Testis (tissue), 3 donors: ENCODE measurements around the gene PLCL2. TPM values are rescaled to one million over a fixed set of nuclear protein-coding genes. Genes with fewer than 3 reads are reported as not detected.
"Not testable (repeated sequence)": the region's sequence is repeated elsewhere in the genome, so short reads cannot be mapped to it uniquely, and the experiment has no call there.

Experiments used
- DNase-seq: peaks from one replicate; pipeline ENCODE4 v3.0.0-alpha.2; 2019
- H3K27ac ChIP-seq, 2 donors: fragments of 200-600 bp; sonication (generic); one replicate each; pipeline ENCODE4 v1.5.1; 2019
- H3K27me3 ChIP-seq: fragments of 200-600 bp; sonication (generic); one replicate; pipeline ENCODE4 v1.5.1; 2019
- H3K36me3 ChIP-seq: fragments of 200-600 bp; sonication (generic); one replicate; pipeline ENCODE4 v1.5.1; 2017; ENCODE audit warnings: low read depth; ENCODE audit errors: missing control alignments
- H3K4me1 ChIP-seq: fragments of 200-600 bp; sonication (generic); one replicate; pipeline ENCODE4 v1.5.1; 2019
- H3K4me3 ChIP-seq, 2 donors: fragments of 200-600 bp; sonication (generic); one replicate each; pipeline ENCODE4 v1.5.1; 2017 to 2019
- H3K9me3 ChIP-seq: fragments of 200-600 bp; sonication (generic); one replicate; pipeline ENCODE4 v1.5.1; 2017
- CTCF ChIP-seq, 3 experiments: fragments of 450-650 bp in 2 of 3; fragments of 200-600 bp in 1 of 3; sonication (generic) in 1 of 3; IDR thresholded peaks; one replicate each; pipeline ENCODE4 v1.5.1; 2016 to 2019; ENCODE audit warnings: antibody characterized with exemption in 3 of 3, mild to moderate bottlenecking in 2 of 3, moderate library complexity in 1 of 3
- POLR2A ChIP-seq: fragments of 450-650 bp; IDR thresholded peaks from one replicate; pipeline ENCODE4 v1.6.1; 2017; ENCODE audit warnings: antibody characterized with exemption, mild to moderate bottlenecking, moderate library complexity
- WGBS, 2 donors: methylation state at CpG; one replicate each; pipeline ENCODE4 v1.1.5; 2018; 5-methylcytosine and 5-hydroxymethylcytosine counted together
- intact Hi-C: fragments of 100-400 bp; cut with DNase I; formaldehyde crosslinking; loops from one replicate; pipeline ENCODE4 v1.15.1; 2023; ENCODE audit warnings: low total_unique reads
- polyA plus RNA-seq: library from polyadenylated mRNA; stranded (reverse); fragments of 350-450 nt; fragmentation: Illumina TruSeq; extraction: RNeasy Lipid Tissue Mini Kit (QIAGEN cat#74804); gene quantifications from one replicate; pipeline ENCODE4 v1.2.3, GENCODE V29; 2014; ENCODE audit warnings: low read depth, low replicate concordance; ENCODE audit not compliant: insufficient read depth
- total RNA-seq, 2 donors: library from RNA; depleted of rRNA; stranded (reverse); fragments of >200 nt; gene quantifications; one replicate each; pipeline ENCODE4 v1.2.3, GENCODE V29; 2016

Gene PLCL2
- total and polyA plus RNA-seq, 3 donors from 2014 or later = 10.7 to 23.0 (median 15.0) TPM

DNA sequence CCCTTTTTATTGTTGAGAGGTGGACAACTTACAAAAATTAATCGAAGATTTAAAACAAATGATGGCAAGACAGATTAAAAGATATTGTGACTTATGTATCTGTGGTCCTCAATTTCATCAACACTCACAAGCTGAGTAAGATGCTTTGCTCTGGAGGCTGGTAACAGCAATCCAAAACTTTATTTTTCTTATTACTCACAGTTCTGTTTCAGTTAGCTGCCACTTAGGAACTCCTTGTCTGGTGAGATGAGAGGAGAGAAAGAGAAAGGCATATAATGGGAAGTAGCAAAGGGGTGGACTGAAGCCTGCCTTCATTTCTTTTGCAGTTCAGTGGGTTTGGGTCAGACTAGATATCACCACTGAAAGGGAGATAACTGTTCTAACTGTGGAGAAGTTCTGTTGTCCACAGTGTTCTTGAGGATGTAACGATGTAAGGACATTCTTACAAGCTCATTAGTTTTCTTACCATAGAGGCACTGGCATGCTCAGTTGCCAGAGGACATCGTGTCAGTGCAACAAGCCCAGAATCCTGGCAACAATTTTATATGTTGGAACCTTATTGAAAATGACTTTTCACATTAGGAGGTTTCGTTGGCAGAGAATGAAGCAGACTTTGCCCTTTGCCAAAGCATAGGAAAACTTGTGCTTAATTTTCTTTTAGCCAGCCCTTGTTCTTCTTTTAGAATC lies 93.6 kb downstream of the PLCL2 start:
- no peak for TF ChIP-seq CTCF (IDR thresholded peaks at IDR 0.05)
- TF ChIP-seq POLR2A = no peak
- intact Hi-C loops = no loop called here
- no peaks in the 10 kb centered on the region for H3K9me3 ChIP-seq
- H3K36me3 ChIP-seq = no peaks in the 10 kb centered on the region
- no peak overlapping the region for H3K4me3 ChIP-seq
- 55 to 67% methylated on average over 4 of the region's 4 CpGs for WGBS, 2 donors
- H3K4me1 ChIP-seq = no peaks in the 10 kb centered on the region
- no peaks in the 10 kb centered on the region for H3K27me3 ChIP-seq
- H3K27ac ChIP-seq = no peak overlapping the region
- DNase-seq = no peak

- Histone ChIP-seq H3K36me3 (no peaks in the 10 kb centered on the region), H3K4me3 (no peak overlapping the region), H3K27me3 (no peaks in the 10 kb centered on the region), H3K4me1 (no peaks in the 10 kb centered on the region), H3K27ac (no peak overlapping the region), H3K9me3 (no peaks in the 10 kb centered on the region)
- intact Hi-C loops = no loop called here
- no peak for TF ChIP-seq CTCF (IDR thresholded peaks at IDR 0.05)
- TF ChIP-seq POLR2A = no peak
- WGBS, 2 donors = 75 to 78% methylated on average over 3 of the region's 3 CpGs
- DNase-seq = no peak
These were observed 94.1 kb downstream of the PLCL2 start for GRCh38 chr3:16978921-16979271.

DNA sequence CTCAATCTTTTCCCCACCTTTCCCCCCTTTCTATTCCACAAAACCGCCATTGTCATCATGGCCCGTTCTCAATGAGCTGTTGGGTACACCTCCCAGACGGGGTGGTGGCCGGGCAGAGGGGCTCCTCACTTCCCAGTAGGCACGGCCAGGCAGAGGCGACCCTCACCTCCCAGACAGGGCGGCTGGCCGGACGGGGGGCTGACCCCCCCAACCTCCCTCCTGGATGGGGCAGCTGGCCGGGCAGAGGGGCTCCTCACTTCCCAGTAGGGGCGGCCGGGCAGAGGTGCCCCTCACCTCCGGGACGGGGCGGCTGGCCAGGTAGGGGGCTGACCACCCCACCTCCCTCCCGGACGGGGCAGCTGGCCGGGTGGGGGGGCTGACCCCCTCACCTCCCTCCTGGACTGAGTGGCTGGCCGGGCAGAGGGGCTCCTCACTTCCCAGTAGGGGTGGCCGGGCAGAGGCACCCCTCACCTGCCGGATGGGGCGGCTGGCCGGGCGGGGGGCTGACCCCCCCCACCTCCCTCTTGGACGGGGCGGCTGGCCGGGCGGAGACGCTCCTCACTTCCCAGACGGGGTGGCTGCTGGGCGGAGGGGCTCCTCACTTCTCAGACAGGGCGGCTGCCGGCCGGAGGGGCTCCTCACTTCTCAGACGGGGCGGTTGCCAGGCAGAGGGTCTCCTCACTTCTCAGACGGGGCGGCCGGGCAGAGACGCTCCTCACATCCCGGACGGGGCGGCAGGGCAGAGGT lies 95.2 kb downstream of the PLCL2 start:
- H3K36me3 ChIP-seq, DNase-seq, H3K9me3 ChIP-seq, H3K4me1 ChIP-seq, intact Hi-C loops, H3K27ac ChIP-seq, H3K27me3 ChIP-seq, H3K4me3 ChIP-seq: not testable (repeated sequence)
- WGBS, 2 donors = 96% methylated on average over 5 of the region's 43 CpGs; no CpG with 5 or more reads in 1 of the 2 donors

DNA sequence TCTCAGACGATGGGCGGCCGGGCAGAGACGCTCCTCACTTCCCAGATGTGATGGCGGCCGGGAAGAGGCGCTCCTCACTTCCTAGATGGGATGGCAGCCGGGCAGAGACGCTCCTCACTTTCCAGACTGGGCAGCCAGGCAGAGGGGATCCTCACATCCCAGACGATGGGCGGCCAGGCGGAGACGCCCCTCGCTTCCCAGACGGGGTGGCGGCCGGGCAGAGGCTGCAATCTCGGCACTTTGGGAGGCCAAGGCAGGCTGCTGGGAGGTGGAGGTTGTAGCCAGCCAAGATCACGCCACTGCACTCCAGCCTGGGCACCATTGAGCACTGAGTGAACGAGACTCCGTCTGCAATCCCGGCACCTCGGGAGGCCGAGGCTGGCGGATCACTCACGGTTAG lies 95.8 kb downstream of the PLCL2 start:
- H3K9me3 ChIP-seq, H3K4me3 ChIP-seq, DNase-seq, H3K27me3 ChIP-seq, H3K27ac ChIP-seq, H3K36me3 ChIP-seq, intact Hi-C loops, H3K4me1 ChIP-seq: not testable (repeated sequence)
- WGBS, 2 donors = 57 to 88% methylated on average over 6 to 14 of the region's 26 CpGs

DNA sequence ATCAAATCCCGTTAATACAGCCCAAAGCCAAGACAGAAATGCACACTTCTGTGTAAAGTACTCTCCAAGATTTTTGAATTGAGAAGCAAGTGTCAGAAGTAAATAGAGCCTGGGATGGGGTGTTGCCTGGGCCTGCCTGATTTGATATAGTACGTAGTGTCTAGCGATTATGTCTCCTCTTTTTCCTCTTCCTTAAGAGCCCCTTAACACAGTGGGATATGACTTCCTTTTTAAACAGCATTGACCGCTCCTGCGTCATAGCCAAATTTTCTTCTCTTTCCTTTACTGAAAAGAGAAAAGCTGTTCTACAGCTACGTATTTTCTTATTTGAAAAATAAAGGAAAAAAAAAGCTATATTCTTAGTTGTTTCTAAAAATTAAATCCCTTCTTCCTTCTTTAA lies 97.7 kb downstream of the PLCL2 start:
- Histone ChIP-seq H3K27me3 (no peaks in the 10 kb centered on the region), H3K9me3 (no peaks in the 10 kb centered on the region), H3K27ac (no peak overlapping the region), H3K4me3 (no peak overlapping the region), H3K4me1 (no peaks in the 10 kb centered on the region), H3K36me3 (no peaks in the 10 kb centered on the region)
- WGBS, 2 donors = 84 to 86% methylated on average over 6 of the region's 6 CpGs
- intact Hi-C loops = no loop called here
- no peak for DNase-seq
- no peak for TF ChIP-seq POLR2A
- no peak for TF ChIP-seq CTCF (IDR thresholded peaks at IDR 0.05)

- Histone ChIP-seq H3K36me3 (no peaks in the 10 kb centered on the region), H3K27ac (no peak overlapping the region), H3K4me3 (no peak overlapping the region), H3K27me3 (no peaks in the 10 kb centered on the region), H3K4me1 (no peaks in the 10 kb centered on the region), H3K9me3 (no peaks in the 10 kb centered on the region)
- WGBS, 2 donors = 90 to 95% methylated on average over 2 of the region's 2 CpGs
- intact Hi-C loops = no loop called here
- TF ChIP-seq POLR2A = no peak
- TF ChIP-seq CTCF (IDR thresholded peaks at IDR 0.05) = no peak
- DNase-seq = no peak
These were observed 100.9 kb downstream of the PLCL2 start for GRCh38 chr3:16985608-16986007.
